Smooth muscle cell (in vitro differentiated cells): ENCODE measurements around the gene AADACL3. TPM values are rescaled to one million over a fixed set of nuclear protein-coding genes. Genes with fewer than 3 reads are reported as not detected.

Experiments
- DNase-seq: peaks from one replicate; lab custom pipeline; 2025; ENCODE audit not compliant: unreplicated experiment; lab: John Stamatoyannopoulos, UW
- H2AFZ ChIP-seq: fragments of 200-600 bp; sonication (generic); 2 replicates; pipeline ENCODE4 v1.6.0; 2016; ENCODE audit warnings: antibody characterized with exemption, low read depth, mild to moderate bottlenecking
- H3F3A ChIP-seq: fragments of 200-600 bp; sonication (generic); 2 replicates; pipeline ENCODE4 v1.6.0; 2017; ENCODE audit warnings: antibody characterized with exemption, low read depth
- H3K27ac ChIP-seq: fragments of 200-600 bp; sonication (generic); 2 replicates; pipeline ENCODE4 v1.5.1; 2016; ENCODE audit warnings: low read depth, mild to moderate bottlenecking
- H3K27me3 ChIP-seq: fragments of 200-600 bp; sonication (generic); 2 replicates; pipeline ENCODE4 v1.6.1; 2016; ENCODE audit warnings: low read depth, mild to moderate bottlenecking
- H3K36me3 ChIP-seq: fragments of 200-600 bp; sonication (generic); 2 replicates; pipeline ENCODE4 v1.5.1; 2016; ENCODE audit warnings: low read depth
- H3K4me1 ChIP-seq: fragments of 200-600 bp; sonication (generic); 2 replicates; pipeline ENCODE4 v1.5.1; 2016; ENCODE audit warnings: low read depth
- H3K4me2 ChIP-seq: fragments of 200-600 bp; sonication (generic); 2 replicates; pipeline ENCODE4 v1.6.0; 2016; ENCODE audit warnings: mild to moderate bottlenecking
- H3K4me3 ChIP-seq: fragments of 200-600 bp; sonication (generic); 2 replicates; pipeline ENCODE4 v1.5.1; 2016; ENCODE audit warnings: mild to moderate bottlenecking
- H3K79me2 ChIP-seq: fragments of 200-600 bp; sonication (generic); 2 replicates; pipeline ENCODE4 v1.6.0; 2016; ENCODE audit warnings: low read depth, mild to moderate bottlenecking
- H3K9ac ChIP-seq: fragments of 200-600 bp; sonication (generic); 2 replicates; pipeline ENCODE4 v1.6.0; 2016; ENCODE audit warnings: low read depth
- H3K9me3 ChIP-seq: fragments of 200-600 bp; sonication (generic); replicated peaks from 2 replicates; pipeline ENCODE4 v1.5.1; 2016; ENCODE audit warnings: low read depth
- H4K20me1 ChIP-seq: fragments of 200-600 bp; sonication (generic); 2 replicates; pipeline ENCODE4 v1.6.0; 2016; ENCODE audit warnings: low read depth
- CTCF ChIP-seq: fragments of 200-600 bp; sonication (generic); IDR thresholded peaks from 2 replicates; pipeline ENCODE4 v1.5.1; 2017; ENCODE audit warnings: borderline replicate concordance, mild to moderate bottlenecking, antibody characterized with exemption; ENCODE audit not compliant: insufficient read depth, poor library complexity, severe bottlenecking
- WGBS: methylation state at CpG from one replicate; pipeline ENCODE4 v1.1.7; 2016; ENCODE audit warnings: low lambda C conversion rate; 5-methylcytosine and 5-hydroxymethylcytosine counted together
- polyA plus RNA-seq: library from polyadenylated mRNA; unstranded; fragments of >200 nt; fragmentation: Nextera tagmentation; extraction: Ambion mirVana; gene quantifications from 2 replicates; pipeline ENCODE4 v1.2.1, GENCODE V29; 2016
- total RNA-seq: library from RNA; depleted of rRNA; stranded (reverse); fragments of >200 nt; gene quantifications from 2 replicates; pipeline ENCODE4 v1.2.3, GENCODE V29; 2014

Gene AADACL3
- total and polyA plus RNA-seq, 2 experiments from 2014 or later = 0.13 to 0.25 TPM

- Histone ChIP-seq H3K9ac (no peak overlapping the region), H3K4me1 (no peaks in the 10 kb centered on the region), H3F3A (no peaks in the 10 kb centered on the region), H3K27me3 (no peaks in the 10 kb centered on the region), H3K27ac (no peak overlapping the region), H3K9me3 (no peaks in the 10 kb centered on the region), H3K4me2 (no peak overlapping the region), H4K20me1 (no peaks in the 10 kb centered on the region), H2AFZ (no peak overlapping the region), H3K79me2 (no peaks in the 10 kb centered on the region), H3K36me3 (no peaks in the 10 kb centered on the region), H3K4me3 (no peak overlapping the region)
- DNase-seq = no peak
- no peak for TF ChIP-seq CTCF
- WGBS = 63% methylated on average over 7 of the region's 7 CpGs
Observed at GRCh38 chr1:12760256-12760795, 44.4 kb downstream of the AADACL3 start.

GRCh38 chr1:12761781-12762180 is 45.9 kb downstream of the AADACL3 start:
- no peaks in the 10 kb centered on the region for H3K4me1 ChIP-seq
- H3K4me3 ChIP-seq = no peak overlapping the region
- H4K20me1 ChIP-seq = no peaks in the 10 kb centered on the region
- H3F3A ChIP-seq = no peaks in the 10 kb centered on the region
- no peaks in the 10 kb centered on the region for H3K27me3 ChIP-seq
- no peak for TF ChIP-seq CTCF
- no peak overlapping the region for H3K9ac ChIP-seq
- no peak overlapping the region for H3K4me2 ChIP-seq
- no peak for DNase-seq
- no peaks in the 10 kb centered on the region for H3K9me3 ChIP-seq
- no peaks in the 10 kb centered on the region for H3K79me2 ChIP-seq
- H3K36me3 ChIP-seq = no peaks in the 10 kb centered on the region
- H3K27ac ChIP-seq = no peak overlapping the region
- H2AFZ ChIP-seq = no peak overlapping the region
- WGBS = 88% methylated on average over 5 of the region's 5 CpGs

GRCh38 chr1:12762766-12763165 is 46.9 kb downstream of the AADACL3 start:
- H3K27me3 ChIP-seq = no peaks in the 10 kb centered on the region
- H3F3A ChIP-seq = no peaks in the 10 kb centered on the region
- H3K4me1 ChIP-seq = no peaks in the 10 kb centered on the region
- H3K36me3 ChIP-seq = no peaks in the 10 kb centered on the region
- H4K20me1 ChIP-seq = no peaks in the 10 kb centered on the region
- H2AFZ ChIP-seq = no peak overlapping the region
- no peaks in the 10 kb centered on the region for H3K79me2 ChIP-seq
- H3K4me2 ChIP-seq = no peak overlapping the region
- DNase-seq = no peak
- WGBS = 91% methylated on average over 7 of the region's 7 CpGs
- H3K27ac ChIP-seq = no peak overlapping the region
- H3K9me3 ChIP-seq = no peaks in the 10 kb centered on the region
- TF ChIP-seq CTCF = no peak
- no peak overlapping the region for H3K9ac ChIP-seq
- no peak overlapping the region for H3K4me3 ChIP-seq

GRCh38 chr1:12763479-12763878 is 47.6 kb downstream of the AADACL3 start:
- no peak overlapping the region for H3K9ac ChIP-seq
- no peaks in the 10 kb centered on the region for H3K79me2 ChIP-seq
- no peaks in the 10 kb centered on the region for H3K36me3 ChIP-seq
- H3K4me3 ChIP-seq = no peak overlapping the region
- no peaks in the 10 kb centered on the region for H3F3A ChIP-seq
- 88% methylated on average over 4 of the region's 4 CpGs for WGBS
- DNase-seq = no peak
- H3K9me3 ChIP-seq = no peaks in the 10 kb centered on the region
- TF ChIP-seq CTCF = no peak
- H4K20me1 ChIP-seq = no peaks in the 10 kb centered on the region
- H2AFZ ChIP-seq = no peak overlapping the region
- no peaks in the 10 kb centered on the region for H3K4me1 ChIP-seq
- H3K27ac ChIP-seq = no peak overlapping the region
- no peak overlapping the region for H3K4me2 ChIP-seq
- no peaks in the 10 kb centered on the region for H3K27me3 ChIP-seq
